PC-9 (cell line): ENCODE data around the gene FGFR2.

Source experiments
- CTCF ChIP-seq: fragments of 200-600 bp; sonication (generic); conservative IDR thresholded peaks from 2 replicates; pipeline ENCODE4 v1.6.1; 2017; ENCODE audit warnings: mixed run types, antibody characterized with exemption, mild to moderate bottlenecking, moderate library complexity
- EZH2 ChIP-seq: fragments of 200-600 bp; sonication (generic); IDR thresholded peaks from 2 replicates; pipeline ENCODE4 v1.8.0; 2017; ENCODE audit warnings: antibody characterized with exemption, low read depth

DNA sequence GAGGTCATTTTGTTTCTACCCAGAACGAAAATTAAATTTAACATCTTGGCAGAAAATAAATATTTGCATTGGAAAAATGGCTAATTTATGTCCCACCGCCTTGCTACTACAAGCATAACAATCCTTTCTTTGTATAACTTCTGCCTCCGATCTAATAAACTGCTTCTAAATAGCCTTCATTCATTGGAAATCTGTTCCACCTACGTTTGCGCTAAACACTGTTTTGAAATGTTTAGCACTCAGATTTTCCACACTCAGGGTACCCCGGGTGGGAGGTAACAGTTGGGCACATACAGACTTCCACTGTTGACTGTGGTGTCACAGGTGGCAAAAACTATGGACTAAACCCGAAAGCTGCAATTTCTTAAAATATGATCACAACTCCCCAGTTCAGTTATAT, 96.4 kb downstream of the FGFR2 start:
- TF ChIP-seq CTCF (no peak), EZH2 (no peak)
